ENCODE results near the gene TBXAS1.

- TF ChIP-seq CTCF (IDR thresholded peaks at IDR 0.05) (no peak), POLR2A (IDR thresholded peaks at IDR 0.05) (no peak)
These were observed 32.7 kb downstream of the TBXAS1 start for GRCh38 chr7:139861803-139862202.
